ENCODE measurements around the gene PRKCZ. TPM values are rescaled to one million over a fixed set of nuclear protein-coding genes. Genes with fewer than 3 reads are reported as not detected.

The PRKCZ gene
- polyA plus RNA-seq, 3 donors = 0.74 to 1.9 (median 1.4) TPM

GRCh38 chr1:2100780-2101108, 50.5 kb downstream of the PRKCZ start:
- no peaks in the 10 kb centered on the region for H3K4me1 Mint-ChIP-seq
- H3K27ac ChIP-seq (ENCODE audit: low read depth in 1 of 2, low read length in 2 of 2) = no peak overlapping the region
- no peak for DNase-seq
- no peak overlapping the region for H3K9ac ChIP-seq (ENCODE audit: insufficient read depth, low read length, poor library complexity, severe bottlenecking)
- intact Hi-C loops (cut with micrococcal nuclease) = no loop called here
- no peaks in the 10 kb centered on the region for H3K79me2 ChIP-seq (ENCODE audit: insufficient read depth, low read length)
- peaks cover 16 to 24% of the 10 kb centered on the region in 2 donors for H3K9me3 ChIP-seq (replicated peaks in 1 of 2; ENCODE audit: control insufficient read depth in 1 of 2, insufficient read depth in 1 of 2, low read length in 2 of 2)
- no peaks in the 10 kb centered on the region for H3K36me3 ChIP-seq (replicated peaks in 1 of 2; ENCODE audit: control insufficient read depth in 1 of 2, insufficient read depth in 2 of 2, low read length in 2 of 2)
- no peak overlapping the region for H3K27ac Mint-ChIP-seq
- no peak overlapping the region for H3K4me3 ChIP-seq (replicated peaks in 1 of 3; ENCODE audit: low read depth in 2 of 3, low read length in 3 of 3)
- TF ChIP-seq CTCF (IDR thresholded peaks at IDR 0.05) = no peak
- no peak overlapping the region for H3K4me3 Mint-ChIP-seq
- H3K27me3 Mint-ChIP-seq (ENCODE audit: low read depth in 3 of 3) = peaks cover 4 to 9% (median 7%) of the 10 kb centered on the region in 3 donors
- H4K20me1 ChIP-seq (ENCODE audit: insufficient read depth, low read length) = no peaks in the 10 kb centered on the region
- H3K4me1 ChIP-seq (ENCODE audit: control insufficient read depth in 1 of 2, insufficient read depth in 2 of 2, low read length in 2 of 2) = no peaks in the 10 kb centered on the region
- no peak overlapping the region for H3K4me2 ChIP-seq (replicated peaks; ENCODE audit: extremely low read depth, low read length, poor library complexity, severe bottlenecking)
- no peaks in the 10 kb centered on the region for H3K36me3 Mint-ChIP-seq
- no peaks in the 10 kb centered on the region for H3K27me3 ChIP-seq (ENCODE audit: control insufficient read depth in 2 of 2, insufficient read depth in 2 of 2, low read length in 2 of 2)
- WGBS (ENCODE audit: insufficient coverage) = no CpG with 5 or more reads among the region's 4 CpGs
- no peak overlapping the region for H2AFZ ChIP-seq (ENCODE audit: insufficient read depth, low read depth, low read length, poor library complexity, severe bottlenecking)
- H3K9me3 Mint-ChIP-seq = peaks cover 17 to 26% (median 25%) of the 10 kb centered on the region in 7 donors

- WGBS (ENCODE audit: insufficient coverage) = 90% methylated on average over 14 of the region's 16 CpGs
- Mint-ChIP-seq H3K27me3 (ENCODE audit: low read depth in 3 of 3) (peaks cover 4 to 9% (median 7%) of the 10 kb centered on the region in 3 donors), H3K9me3 (peaks cover 12 to 21% (median 18%) of the 10 kb centered on the region in 7 donors), H3K4me1 (no peaks in the 10 kb centered on the region), H3K27ac (no peak overlapping the region), H3K36me3 (no peaks in the 10 kb centered on the region), H3K4me3 (no peak overlapping the region)
- Histone ChIP-seq H3K9ac (ENCODE audit: insufficient read depth, low read length, poor library complexity, severe bottlenecking) (no peak overlapping the region), H3K79me2 (ENCODE audit: insufficient read depth, low read length) (no peaks in the 10 kb centered on the region), H3K4me1 (ENCODE audit: control insufficient read depth in 1 of 2, insufficient read depth in 2 of 2, low read length in 2 of 2) (no peaks in the 10 kb centered on the region), H3K4me3 (replicated peaks in 1 of 3; ENCODE audit: low read depth in 2 of 3, low read length in 3 of 3) (no peak overlapping the region), H3K27ac (ENCODE audit: low read depth in 1 of 2, low read length in 2 of 2) (no peak overlapping the region), H3K9me3 (replicated peaks in 1 of 2; ENCODE audit: control insufficient read depth in 1 of 2, insufficient read depth in 1 of 2, low read length in 2 of 2) (peaks cover 14 to 18% of the 10 kb centered on the region in 2 donors), H2AFZ (ENCODE audit: insufficient read depth, low read depth, low read length, poor library complexity, severe bottlenecking) (no peak overlapping the region), H3K4me2 (replicated peaks; ENCODE audit: extremely low read depth, low read length, poor library complexity, severe bottlenecking) (no peak overlapping the region), H4K20me1 (ENCODE audit: insufficient read depth, low read length) (no peaks in the 10 kb centered on the region), H3K27me3 (ENCODE audit: control insufficient read depth in 2 of 2, insufficient read depth in 2 of 2, low read length in 2 of 2) (no peaks in the 10 kb centered on the region), H3K36me3 (replicated peaks in 1 of 2; ENCODE audit: control insufficient read depth in 1 of 2, insufficient read depth in 2 of 2, low read length in 2 of 2) (no peaks in the 10 kb centered on the region)
- TF ChIP-seq CTCF (IDR thresholded peaks at IDR 0.05) = no peak
- intact Hi-C loops (cut with micrococcal nuclease) = no loop called here
- no peak for DNase-seq
Measured at GRCh38 chr1:2101531-2101930, 51.3 kb downstream of the PRKCZ start.
